HEK293 (cell line): ENCODE data around the gene SETD5.
A peak's percentile ranks its signal among the peaks of the same experiment; 100 is the strongest.

Experiments used
- CTCF ChIA-PET: fragments of 350-600 bp; formaldehyde crosslinking; extraction: SDS; loops from one replicate; lab custom pipeline; 2021; ENCODE audit warnings: antibody characterized with exemption; lab: Yijun Ruan, JAX
- POLR2A ChIA-PET: fragments of 300-600 bp; formaldehyde crosslinking; extraction: SDS; loops from one replicate; lab custom pipeline; 2020; ENCODE audit warnings: antibody characterized with exemption, inconsistent platforms; lab: Yijun Ruan, JAX
- H3K27ac ChIP-seq: fragments of 200-500 bp; sonication (Bioruptor generic); 2 replicates; pipeline ENCODE4 v1.5.1; 2014; ENCODE audit warnings: low read depth, low read length, control low read depth, inconsistent platforms; ENCODE audit errors: extremely low read depth
- H3K36me3 ChIP-seq, 2 experiments: fragments of 200-500 bp in 1 of 2; sonication (Bioruptor generic) in 1 of 2; 1 replicate in 1 of 2; 2 replicates in 1 of 2; pipeline ENCODE4 v1.5.1; 2014 to 2017; ENCODE audit warnings: inconsistent platforms in 2 of 2, low read length in 2 of 2; ENCODE audit not compliant: control insufficient read depth in 2 of 2, insufficient read depth in 1 of 2
- H3K4me1 ChIP-seq: fragments of 200-500 bp; sonication (Bioruptor generic); 2 replicates; pipeline ENCODE4 v1.5.1; 2014; ENCODE audit warnings: mild to moderate bottlenecking, low read length, inconsistent platforms; ENCODE audit not compliant: control insufficient read depth, insufficient read depth
- H3K4me3 ChIP-seq: 2 replicates; pipeline ENCODE4 v1.5.1; 2011; ENCODE audit warnings: low read depth, mild to moderate bottlenecking, control low read depth, low read length, moderate library complexity
- H3K9me3 ChIP-seq: fragments of 200-500 bp; sonication (Bioruptor generic); 2 replicates; pipeline ENCODE4 v1.5.1; 2014; ENCODE audit warnings: low read depth, low read length, inconsistent platforms; ENCODE audit not compliant: control insufficient read depth, insufficient read depth
- KLF16 ChIP-seq: fragments of 450-650 bp; formaldehyde crosslinking; IDR thresholded peaks from 2 replicates; pipeline ENCODE4 v1.5.1; 2017; ENCODE audit warnings: missing biosample characterization, missing genetic modification characterization
- ZNF2 ChIP-seq: fragments of 450-650 bp; formaldehyde crosslinking; IDR thresholded peaks from 2 replicates; pipeline ENCODE4 v1.5.1; 2016; ENCODE audit warnings: missing biosample characterization, missing genetic modification characterization
- ZNF248 ChIP-seq: fragments of 450-650 bp; formaldehyde crosslinking; IDR thresholded peaks from 2 replicates; pipeline ENCODE4 v1.5.1; 2017; ENCODE audit warnings: missing biosample characterization, missing genetic modification characterization
- ZNF521 ChIP-seq: fragments of 450-650 bp; formaldehyde crosslinking; IDR thresholded peaks from 2 replicates; pipeline ENCODE4 v1.5.1; 2017; ENCODE audit warnings: missing biosample characterization, mild to moderate bottlenecking, missing genetic modification characterization
- ZNF654 ChIP-seq: fragments of 450-650 bp; formaldehyde crosslinking; IDR thresholded peaks from 2 replicates; pipeline ENCODE4 v1.5.1; 2016; ENCODE audit warnings: low read depth, missing biosample characterization, missing genetic modification characterization
- ZNF658 ChIP-seq: fragments of 450-650 bp; formaldehyde crosslinking; IDR thresholded peaks from 2 replicates; pipeline ENCODE4; 2016; ENCODE audit warnings: missing biosample characterization, missing genetic modification characterization
- ZNF660 ChIP-seq: fragments of 450-650 bp; IDR thresholded peaks from 2 replicates; pipeline ENCODE4 v1.5.1; 2018; ENCODE audit warnings: missing biosample characterization, mild to moderate bottlenecking, missing genetic modification characterization
- ZNF701 ChIP-seq: fragments of 450-650 bp; formaldehyde crosslinking; IDR thresholded peaks from 2 replicates; pipeline ENCODE4 v1.5.1; 2016; ENCODE audit warnings: missing biosample characterization, missing genetic modification characterization
- ZSCAN23 ChIP-seq: fragments of 450-650 bp; formaldehyde crosslinking; IDR thresholded peaks from 2 replicates; pipeline ENCODE4 v1.5.1; 2016; ENCODE audit warnings: missing biosample characterization, missing genetic modification characterization
- TF ChIP-seq, protein P1 (sequence below): fragments of 450-650 bp; formaldehyde crosslinking; IDR thresholded peaks from 2 replicates; pipeline ENCODE4 v1.5.1; 2016; ENCODE audit warnings: missing biosample characterization, missing genetic modification characterization
- TF ChIP-seq, protein P2 (sequence below): fragments of 450-650 bp; formaldehyde crosslinking; IDR thresholded peaks from 2 replicates; pipeline ENCODE4 v1.5.1; 2016; ENCODE audit warnings: missing biosample characterization, missing genetic modification characterization
- TF ChIP-seq, protein P3 (sequence below): fragments of 450-650 bp; formaldehyde crosslinking; IDR thresholded peaks from 2 replicates; pipeline ENCODE4 v1.5.1; 2017; ENCODE audit warnings: missing biosample characterization, missing genetic modification characterization
- TF ChIP-seq, protein P4 (sequence below): fragments of 450-650 bp; formaldehyde crosslinking; IDR thresholded peaks from 2 replicates; pipeline ENCODE4 v1.5.1; 2016; ENCODE audit warnings: missing biosample characterization, missing genetic modification characterization
- TF ChIP-seq, protein P5 (sequence below): fragments of 450-650 bp; formaldehyde crosslinking; IDR thresholded peaks from 2 replicates; pipeline ENCODE4 v1.5.1; 2016; ENCODE audit warnings: missing biosample characterization, missing genetic modification characterization
- TF ChIP-seq, protein P6 (sequence below): fragments of 450-650 bp; formaldehyde crosslinking; IDR thresholded peaks from 2 replicates; pipeline ENCODE4 v1.5.1; 2016; ENCODE audit warnings: missing biosample characterization, missing genetic modification characterization

SETD5 gene

DNA sequence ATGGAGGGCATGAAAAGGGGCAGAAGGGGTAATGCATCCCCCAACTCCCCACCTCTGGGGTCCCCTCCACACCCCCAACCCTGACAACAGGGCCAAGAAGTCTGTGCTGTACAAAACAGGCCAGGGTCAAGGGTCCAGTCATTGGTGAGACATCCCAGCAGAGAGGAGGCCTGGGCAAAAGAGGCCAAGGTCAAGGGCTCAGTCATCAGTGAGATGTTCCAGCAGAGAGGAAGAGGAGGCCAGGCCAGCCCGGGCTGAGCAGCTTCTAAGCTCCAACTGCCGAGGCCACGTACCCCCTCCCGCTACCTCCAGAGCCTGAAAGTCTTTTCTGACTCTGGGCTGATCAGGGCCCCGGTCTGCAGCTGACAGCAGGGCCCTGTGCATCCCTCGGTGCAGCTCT lies 103.8 kb downstream of the SETD5 start (continued):
- TF ChIP-seq, protein P1, sequence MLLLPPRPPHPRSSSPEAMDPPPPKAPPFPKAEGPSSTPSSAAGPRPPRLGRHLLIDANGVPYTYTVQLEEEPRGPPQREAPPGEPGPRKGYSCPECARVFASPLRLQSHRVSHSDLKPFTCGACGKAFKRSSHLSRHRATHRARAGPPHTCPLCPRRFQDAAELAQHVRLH (tag by site-specific recombination): no peak
- TF ChIP-seq ZNF701 (tag by site-specific recombination): no peak
- no peak for TF ChIP-seq KLF16
- TF ChIP-seq ZNF248: no peak
- no peak for TF ChIP-seq ZNF658
- TF ChIP-seq, protein P2, sequence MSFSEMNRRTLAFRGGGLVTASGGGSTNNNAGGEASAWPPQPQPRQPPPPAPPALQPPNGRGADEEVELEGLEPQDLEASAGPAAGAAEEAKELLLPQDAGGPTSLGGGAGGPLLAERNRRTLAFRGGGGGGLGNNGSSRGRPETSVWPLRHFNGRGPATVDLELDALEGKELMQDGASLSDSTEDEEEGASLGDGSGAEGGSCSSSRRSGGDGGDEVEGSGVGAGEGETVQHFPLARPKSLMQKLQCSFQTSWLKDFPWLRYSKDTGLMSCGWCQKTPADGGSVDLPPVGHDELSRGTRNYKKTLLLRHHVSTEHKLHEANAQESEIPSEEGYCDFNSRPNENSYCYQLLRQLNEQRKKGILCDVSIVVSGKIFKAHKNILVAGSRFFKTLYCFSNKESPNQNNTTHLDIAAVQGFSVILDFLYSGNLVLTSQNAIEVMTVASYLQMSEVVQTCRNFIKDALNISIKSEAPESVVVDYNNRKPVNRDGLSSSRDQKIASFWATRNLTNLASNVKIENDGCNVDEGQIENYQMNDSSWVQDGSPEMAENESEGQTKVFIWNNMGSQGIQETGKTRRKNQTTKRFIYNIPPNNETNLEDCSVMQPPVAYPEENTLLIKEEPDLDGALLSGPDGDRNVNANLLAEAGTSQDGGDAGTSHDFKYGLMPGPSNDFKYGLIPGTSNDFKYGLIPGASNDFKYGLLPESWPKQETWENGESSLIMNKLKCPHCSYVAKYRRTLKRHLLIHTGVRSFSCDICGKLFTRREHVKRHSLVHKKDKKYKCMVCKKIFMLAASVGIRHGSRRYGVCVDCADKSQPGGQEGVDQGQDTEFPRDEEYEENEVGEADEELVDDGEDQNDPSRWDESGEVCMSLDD (tag by site-specific recombination): no peak
- TF ChIP-seq, protein P3, sequence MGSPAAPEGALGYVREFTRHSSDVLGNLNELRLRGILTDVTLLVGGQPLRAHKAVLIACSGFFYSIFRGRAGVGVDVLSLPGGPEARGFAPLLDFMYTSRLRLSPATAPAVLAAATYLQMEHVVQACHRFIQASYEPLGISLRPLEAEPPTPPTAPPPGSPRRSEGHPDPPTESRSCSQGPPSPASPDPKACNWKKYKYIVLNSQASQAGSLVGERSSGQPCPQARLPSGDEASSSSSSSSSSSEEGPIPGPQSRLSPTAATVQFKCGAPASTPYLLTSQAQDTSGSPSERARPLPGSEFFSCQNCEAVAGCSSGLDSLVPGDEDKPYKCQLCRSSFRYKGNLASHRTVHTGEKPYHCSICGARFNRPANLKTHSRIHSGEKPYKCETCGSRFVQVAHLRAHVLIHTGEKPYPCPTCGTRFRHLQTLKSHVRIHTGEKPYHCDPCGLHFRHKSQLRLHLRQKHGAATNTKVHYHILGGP (tag by site-specific recombination): no peak
- TF ChIP-seq, all 188 proteins: peak for 0

DNA sequence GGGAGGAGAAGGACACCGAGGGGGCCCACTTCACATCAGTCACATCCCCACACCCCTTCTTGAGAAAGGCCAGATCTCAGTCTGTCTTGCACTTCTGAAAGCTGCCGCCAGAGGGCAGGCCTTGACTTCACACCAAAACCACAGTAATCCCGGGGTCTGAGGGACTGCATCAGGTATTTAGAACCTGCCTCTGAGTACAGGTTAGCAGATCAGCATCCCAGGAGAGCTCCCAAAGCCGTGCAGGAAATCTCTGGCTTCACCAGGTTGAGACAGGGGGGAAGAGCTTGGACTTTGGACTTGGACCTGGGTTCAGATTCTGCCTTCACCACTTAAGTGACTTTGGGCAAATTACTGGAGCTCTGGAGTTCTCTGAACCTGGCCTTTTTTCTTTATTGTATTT lies 105.9 kb downstream of the SETD5 start:
- H3K4me1 ChIP-seq: no peaks in the 10 kb centered on the region
- H3K36me3 ChIP-seq: no peaks in the 10 kb centered on the region
- H3K9me3 ChIP-seq: no peaks in the 10 kb centered on the region
- TF ChIP-seq ZNF521: no peak
- TF ChIP-seq, protein P4, sequence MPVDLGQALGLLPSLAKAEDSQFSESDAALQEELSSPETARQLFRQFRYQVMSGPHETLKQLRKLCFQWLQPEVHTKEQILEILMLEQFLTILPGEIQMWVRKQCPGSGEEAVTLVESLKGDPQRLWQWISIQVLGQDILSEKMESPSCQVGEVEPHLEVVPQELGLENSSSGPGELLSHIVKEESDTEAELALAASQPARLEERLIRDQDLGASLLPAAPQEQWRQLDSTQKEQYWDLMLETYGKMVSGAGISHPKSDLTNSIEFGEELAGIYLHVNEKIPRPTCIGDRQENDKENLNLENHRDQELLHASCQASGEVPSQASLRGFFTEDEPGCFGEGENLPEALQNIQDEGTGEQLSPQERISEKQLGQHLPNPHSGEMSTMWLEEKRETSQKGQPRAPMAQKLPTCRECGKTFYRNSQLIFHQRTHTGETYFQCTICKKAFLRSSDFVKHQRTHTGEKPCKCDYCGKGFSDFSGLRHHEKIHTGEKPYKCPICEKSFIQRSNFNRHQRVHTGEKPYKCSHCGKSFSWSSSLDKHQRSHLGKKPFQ: peak; percentile 79
- no peak for TF ChIP-seq ZSCAN23 (tag by site-specific recombination)
- TF ChIP-seq, protein P5, sequence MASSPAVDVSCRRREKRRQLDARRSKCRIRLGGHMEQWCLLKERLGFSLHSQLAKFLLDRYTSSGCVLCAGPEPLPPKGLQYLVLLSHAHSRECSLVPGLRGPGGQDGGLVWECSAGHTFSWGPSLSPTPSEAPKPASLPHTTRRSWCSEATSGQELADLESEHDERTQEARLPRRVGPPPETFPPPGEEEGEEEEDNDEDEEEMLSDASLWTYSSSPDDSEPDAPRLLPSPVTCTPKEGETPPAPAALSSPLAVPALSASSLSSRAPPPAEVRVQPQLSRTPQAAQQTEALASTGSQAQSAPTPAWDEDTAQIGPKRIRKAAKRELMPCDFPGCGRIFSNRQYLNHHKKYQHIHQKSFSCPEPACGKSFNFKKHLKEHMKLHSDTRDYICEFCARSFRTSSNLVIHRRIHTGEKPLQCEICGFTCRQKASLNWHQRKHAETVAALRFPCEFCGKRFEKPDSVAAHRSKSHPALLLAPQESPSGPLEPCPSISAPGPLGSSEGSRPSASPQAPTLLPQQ (tag by site-specific recombination): 0 out of 2 replicates have a peak, but pooled peaks have one; percentile 31
- TF ChIP-seq ZNF660 (tag by site-specific recombination): peak; percentile 38; the same call in 1 of the 2 replicates
- TF ChIP-seq, protein P6, sequence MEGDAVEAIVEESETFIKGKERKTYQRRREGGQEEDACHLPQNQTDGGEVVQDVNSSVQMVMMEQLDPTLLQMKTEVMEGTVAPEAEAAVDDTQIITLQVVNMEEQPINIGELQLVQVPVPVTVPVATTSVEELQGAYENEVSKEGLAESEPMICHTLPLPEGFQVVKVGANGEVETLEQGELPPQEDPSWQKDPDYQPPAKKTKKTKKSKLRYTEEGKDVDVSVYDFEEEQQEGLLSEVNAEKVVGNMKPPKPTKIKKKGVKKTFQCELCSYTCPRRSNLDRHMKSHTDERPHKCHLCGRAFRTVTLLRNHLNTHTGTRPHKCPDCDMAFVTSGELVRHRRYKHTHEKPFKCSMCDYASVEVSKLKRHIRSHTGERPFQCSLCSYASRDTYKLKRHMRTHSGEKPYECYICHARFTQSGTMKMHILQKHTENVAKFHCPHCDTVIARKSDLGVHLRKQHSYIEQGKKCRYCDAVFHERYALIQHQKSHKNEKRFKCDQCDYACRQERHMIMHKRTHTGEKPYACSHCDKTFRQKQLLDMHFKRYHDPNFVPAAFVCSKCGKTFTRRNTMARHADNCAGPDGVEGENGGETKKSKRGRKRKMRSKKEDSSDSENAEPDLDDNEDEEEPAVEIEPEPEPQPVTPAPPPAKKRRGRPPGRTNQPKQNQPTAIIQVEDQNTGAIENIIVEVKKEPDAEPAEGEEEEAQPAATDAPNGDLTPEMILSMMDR (tag by site-specific recombination): peak; percentile 73
- TF ChIP-seq ZNF2 (tag by site-specific recombination): peak; percentile 52; the same call in 1 of the 2 replicates
- TF ChIP-seq ZNF654 (tag by site-specific recombination): peak; percentile 78
- H3K4me3 ChIP-seq: no peak overlapping the region
- CTCF ChIA-PET: interaction anchor here (0.6 to 3.0 kb wide), 42 partner anchors 8 to 539 kb away, joined by 3 to 21 read pairs (median 3); partner anchors contain the start of gene THUMPD3
- POLR2A ChIA-PET: no interaction called here
- no peak overlapping the region for H3K27ac ChIP-seq
